Nucleus accumbens (tissue), 56 donors: ENCODE data around the gene KCNMB1.

Experiments
- DNase-seq, 56 donors: peaks; one replicate each; lab custom pipeline; 2025; lab: John Stamatoyannopoulos, UW

KCNMB1 gene

DNA sequence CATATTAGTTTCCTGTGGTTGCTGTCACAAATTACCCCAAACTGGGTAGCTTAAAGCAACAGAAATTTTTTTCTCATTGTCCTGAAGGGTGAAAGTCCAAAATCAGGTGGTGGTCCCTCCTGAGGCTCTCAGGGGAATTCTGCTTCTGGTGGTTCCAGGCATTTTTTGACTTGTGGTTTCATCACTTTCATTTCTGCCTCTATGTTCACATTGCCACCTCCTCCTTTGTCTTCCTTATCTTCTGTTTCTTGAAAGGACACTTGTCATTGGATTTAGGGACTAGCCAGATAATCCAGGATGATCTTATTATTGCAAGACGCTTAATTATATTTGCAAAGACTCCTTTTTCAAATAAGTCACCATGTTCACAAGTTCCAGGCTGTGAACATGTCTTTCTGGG lies 43.2 kb downstream of the KCNMB1 start:
- no peak for DNase-seq

DNA sequence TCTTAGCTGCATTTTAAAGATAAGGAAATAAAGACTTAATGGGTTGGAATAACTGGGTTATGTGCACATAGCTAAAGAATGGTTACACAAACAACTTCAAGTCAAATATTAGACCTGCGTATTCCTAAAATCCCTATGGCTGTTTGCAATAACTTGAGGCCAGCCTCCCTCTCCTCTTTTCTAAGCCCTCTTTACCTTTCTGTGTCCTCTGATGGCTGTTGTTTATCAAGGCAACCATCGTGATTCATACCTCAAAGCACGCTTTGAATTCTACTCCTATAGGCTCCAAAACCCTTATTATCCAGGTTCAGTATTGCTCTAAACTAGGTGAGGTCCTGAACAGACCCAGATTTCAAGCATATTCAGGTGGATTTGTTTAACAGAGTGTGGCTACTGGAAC lies 46.0 kb downstream of the KCNMB1 start:
- no peak for DNase-seq

DNA sequence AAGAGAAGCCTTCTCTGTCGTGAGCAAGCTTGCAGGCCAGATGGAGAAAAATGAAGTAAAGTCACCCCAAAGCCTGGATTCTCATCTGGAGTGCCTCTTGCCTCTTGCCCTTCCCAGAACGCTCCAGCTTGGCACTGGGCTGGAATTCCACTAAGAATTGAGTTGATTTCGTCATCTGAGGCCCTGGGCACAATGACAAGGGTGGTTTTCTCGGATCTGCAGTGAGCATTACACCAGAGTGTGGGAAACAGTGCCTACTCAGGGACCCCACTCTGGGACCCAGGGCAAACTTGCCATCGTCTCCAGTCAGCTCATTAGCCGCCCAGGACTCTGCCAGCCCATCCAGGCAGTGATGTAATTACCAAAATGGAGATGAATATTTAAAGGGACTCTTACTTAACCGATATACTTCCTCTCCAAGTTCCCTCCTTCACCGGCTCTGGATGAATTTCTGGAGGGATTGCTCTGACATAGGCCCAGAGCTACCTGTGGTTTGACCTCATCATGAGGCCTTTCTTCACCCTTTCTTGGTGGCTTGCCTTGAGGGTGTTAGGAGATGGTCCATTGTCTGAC lies 46.9 kb downstream of the KCNMB1 start:
- no peak for DNase-seq

DNA sequence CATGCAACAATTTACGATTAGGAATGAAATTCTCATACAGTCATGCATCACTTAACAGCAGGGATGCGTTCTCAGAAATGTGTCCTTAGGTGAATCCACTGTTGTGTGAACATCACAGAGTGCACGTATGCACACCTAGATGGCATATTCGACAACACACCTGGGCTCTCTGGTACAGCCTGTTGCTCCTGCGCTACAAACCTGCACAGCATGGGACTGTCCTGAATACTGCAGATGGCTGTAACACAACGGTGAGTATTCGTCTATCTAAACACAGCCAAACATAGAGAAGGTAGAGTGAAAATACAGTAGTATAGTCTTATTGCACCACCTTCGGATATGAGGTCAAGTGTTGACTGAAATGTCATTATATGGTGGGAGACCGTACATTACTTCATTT lies 47.6 kb downstream of the KCNMB1 start:
- DNase-seq: no peak

DNA sequence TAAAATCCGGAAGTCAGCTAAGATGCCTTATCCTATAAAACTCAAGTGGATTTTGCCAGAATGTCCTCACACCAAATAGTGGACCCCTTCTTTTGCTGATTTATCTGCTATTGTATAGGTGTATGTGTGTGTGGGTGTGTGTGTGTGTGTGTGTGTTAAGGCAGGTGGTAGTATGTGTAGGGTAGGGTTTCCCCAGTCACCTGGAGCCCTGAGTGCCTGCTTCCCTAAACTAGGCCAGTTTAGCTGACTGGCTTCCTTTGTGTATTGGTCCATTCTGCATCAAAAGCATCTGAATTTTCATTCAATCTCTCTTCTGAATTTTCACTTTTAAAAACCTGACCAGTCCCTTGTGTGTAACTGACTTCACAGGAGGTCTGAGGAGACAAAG lies 49.4 kb downstream of the KCNMB1 start:
- DNase-seq: no peak

DNA sequence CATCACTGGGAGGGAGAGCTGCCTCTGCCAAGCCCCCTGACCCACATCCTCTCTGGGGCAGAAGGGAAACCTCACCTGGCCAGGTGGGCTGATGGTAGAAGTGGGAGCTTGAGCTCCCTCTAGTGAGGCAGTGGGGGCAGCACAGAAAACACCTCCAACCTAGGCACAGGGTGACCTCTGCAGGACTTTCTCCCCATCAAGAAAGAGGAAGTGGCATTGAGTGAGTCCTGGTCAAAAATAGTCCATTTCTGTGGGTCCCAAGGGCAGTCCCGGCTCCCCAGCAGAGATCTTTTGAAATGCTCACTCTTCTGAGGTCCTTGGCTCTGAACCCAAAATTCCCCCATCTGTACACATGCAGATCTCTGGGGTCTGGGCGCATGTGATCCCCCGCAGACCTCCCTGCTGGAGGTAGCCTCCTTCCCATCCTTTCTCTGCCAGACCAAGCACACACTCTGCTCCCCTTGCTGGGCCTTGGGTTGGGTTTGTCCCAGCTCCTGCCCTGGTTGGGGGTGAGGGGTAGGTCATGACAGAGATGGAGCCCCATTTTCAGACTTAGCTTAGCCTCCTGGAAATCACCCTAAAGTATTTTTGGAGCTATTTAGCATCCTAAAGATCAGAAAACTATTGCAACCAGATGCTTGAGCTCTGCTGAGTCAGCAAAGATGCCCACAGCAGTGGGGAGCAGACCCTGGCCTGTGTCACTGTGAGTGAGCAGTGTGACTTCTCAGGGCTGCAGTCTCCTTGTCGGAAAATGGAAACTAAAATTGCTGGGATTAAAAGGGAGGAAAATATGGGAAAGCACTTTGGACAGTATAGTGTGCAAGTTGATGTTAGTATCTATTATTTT lies 50.0 kb downstream of the KCNMB1 start:
- no peak for DNase-seq

DNA sequence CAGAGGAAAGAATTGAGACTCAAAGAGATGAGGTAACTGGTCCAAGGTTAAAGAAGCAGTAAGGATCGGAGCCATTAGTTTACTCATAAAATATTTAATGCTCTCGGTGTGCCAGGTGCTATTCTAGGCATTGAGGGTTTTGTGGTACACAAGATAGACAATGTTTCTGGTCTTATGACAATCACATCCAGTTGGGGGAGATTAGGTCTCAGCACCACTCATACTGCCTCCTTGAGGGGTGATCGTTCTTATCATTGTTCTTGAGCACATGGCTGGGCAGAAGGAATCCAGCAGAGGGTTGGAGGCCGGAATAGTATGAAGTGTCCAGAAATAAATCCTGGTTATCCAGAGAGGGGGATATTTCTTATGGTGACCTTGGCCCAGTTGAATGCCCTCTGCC lies 50.9 kb downstream of the KCNMB1 start:
- DNase-seq: no peak

DNA sequence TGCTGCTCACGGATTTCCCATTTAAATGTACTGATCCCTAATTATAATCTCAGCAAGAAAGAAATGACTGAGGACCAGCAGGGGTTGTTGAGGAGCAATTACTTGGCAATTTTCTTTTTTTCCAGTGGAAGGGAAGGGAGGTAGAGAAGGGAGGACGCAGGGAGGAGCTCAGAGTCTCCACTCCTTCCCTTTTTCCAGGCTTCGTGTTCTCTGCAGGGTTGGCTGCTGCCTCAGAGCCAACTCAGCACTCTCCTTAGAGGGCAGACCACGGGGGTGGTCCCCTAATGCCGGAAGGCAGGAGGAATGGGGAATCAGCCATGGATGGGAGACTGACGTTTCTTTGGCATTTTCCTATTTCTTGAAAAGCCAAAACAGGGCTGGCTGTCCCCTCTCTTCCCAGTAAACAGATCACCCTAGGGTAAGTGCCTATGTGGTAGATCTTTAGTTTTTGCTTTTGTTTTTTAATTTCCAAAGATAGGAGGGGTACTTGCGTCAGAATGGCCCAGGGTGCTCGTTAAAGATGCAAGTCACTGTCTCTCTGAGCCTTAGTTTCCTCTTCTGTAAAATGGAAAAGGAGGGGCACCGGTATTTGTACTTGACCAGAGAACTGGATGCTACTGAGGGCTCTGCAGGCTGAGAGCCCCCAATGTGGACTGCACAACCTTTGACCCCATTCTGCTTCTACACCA lies 52.0 kb downstream of the KCNMB1 start:
- DNase-seq: no peak

DNA sequence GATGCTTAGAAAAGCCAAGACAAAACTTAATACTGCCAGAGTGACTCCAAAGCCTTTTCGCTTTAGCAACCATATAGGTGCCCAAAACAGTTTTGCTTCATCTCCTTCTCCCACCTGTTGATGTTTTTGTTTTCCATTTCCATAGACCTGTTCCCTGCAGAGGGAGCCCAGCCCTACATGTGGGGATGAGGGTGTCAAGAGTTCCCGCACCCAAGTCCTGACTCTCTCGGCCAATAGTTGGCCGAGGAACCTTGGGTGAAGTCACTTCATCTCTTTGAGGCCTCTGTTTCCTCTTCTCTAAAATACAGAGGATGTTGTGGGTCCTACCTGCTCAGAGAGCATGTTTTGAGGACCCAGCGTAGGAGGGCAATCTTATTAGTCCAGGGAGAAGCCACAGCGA lies 53.1 kb downstream of the KCNMB1 start:
- DNase-seq: no peak

DNA sequence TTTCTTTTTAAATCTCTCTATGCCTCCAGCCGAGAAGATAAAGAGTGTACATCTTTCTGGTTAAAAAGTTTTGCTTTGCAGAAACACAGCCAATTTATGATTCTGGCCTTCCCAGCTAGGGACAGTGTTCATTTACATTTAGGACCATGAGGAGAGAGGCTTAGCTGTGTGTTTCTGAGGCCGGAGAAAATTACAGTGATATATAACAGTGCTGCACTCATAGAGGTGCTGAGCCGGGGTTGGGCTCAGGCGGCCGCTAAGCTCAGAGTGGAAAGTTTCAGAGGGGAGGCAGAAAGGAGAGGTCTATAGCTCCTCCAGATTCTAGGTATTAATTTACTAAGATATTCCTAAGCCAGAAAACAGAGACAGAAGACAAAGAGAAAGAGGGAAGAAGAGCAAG lies 54.5 kb downstream of the KCNMB1 start:
- no peak for DNase-seq

DNA sequence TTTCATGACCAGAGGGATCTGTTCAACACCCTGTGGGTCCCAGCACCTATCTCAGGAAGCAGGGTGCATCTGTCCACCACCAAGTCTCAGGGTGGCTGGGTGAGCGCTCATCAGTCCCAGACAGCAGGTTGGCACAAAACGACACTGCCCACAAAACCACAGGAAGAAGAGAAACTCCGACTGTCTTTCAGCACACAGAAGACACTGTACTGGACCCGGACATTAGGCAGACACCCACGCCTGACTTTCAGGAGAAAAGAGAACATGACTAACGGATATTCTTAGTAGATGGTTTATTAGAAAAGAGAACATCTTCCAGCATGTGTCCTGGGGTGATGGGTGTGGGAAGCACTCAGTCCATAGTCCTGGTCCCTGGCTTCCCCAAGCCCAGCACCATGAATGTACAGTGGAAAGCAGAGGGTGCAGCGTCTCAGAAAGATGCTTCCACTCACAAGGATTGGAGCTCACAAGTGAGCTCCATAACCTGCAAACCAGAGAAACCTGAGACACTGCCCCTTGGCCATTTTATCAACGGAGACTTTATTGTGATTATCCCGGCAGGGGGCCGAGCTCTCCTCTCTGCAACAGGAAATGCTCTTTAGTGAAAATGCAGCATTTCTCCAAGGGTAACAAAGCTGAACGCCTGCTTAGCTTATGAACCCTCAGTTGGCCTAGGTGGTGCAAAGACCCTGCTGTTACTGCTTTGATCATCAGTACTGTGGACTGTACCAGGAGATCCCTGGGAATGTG lies 55.8 kb downstream of the KCNMB1 start:
- DNase-seq: peak in 5 of 56 donors; percentile 9 to 37 (median 14)

DNA sequence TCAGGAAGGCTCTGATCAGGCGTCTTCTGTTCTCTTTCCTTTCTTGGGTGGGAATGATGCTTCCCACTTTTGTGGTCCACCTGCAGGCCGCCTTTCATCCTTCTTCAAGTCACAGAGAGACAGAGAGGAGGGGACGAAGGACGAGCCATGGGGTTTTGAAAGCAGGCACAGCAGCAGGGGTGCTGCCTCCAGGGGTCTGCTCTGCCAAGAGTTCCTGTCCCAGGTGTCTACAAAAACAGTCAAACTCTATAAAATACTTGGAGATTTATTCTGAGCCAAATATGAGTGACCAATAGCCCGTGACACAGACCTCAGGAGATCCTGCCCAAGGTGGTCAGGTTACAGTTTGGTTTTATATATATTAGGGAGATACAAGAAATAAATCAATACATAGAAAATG lies 57.1 kb downstream of the KCNMB1 start:
- no peak for DNase-seq

DNA sequence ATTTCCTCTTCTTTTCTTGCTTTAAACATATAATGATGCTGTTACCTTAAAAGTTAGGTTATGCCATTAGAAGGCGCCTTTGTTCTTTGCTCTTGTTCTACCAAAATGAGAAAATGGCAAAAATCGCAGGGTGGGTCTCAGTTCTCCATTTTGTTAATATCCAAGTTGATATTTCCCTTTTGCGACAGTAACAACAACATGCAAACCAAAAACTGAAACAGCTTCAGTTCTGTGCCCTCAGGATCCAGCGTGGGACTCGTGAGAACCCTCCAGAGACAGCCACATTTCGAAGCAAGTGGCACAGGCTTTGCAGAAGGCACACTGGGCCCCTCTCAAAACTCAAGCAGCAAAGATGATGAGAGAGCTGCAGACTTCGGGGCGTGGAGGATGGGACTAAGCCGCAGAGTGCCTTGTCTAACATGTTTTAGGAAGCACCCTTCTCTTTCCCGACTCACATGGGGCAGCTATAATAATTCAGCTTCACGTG lies 58.6 kb downstream of the KCNMB1 start:
- no peak for DNase-seq

DNA sequence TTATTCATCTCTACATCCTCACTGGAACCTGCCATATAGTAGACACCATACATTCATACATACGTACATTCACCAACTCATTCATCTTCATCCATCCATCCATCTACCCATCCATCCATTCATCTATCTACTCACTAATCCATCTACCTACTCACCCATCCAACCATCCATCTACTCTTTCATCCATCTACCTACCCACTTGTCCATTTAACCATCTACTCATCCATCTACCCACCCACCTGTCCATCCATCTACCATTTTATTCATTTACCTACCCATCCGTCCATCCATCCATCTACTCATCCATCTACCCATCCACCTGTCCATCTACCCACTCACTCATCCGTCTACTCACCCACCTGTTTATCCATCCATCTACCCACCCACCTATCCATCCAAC lies 59.6 kb downstream of the KCNMB1 start:
- DNase-seq: no peak

DNA sequence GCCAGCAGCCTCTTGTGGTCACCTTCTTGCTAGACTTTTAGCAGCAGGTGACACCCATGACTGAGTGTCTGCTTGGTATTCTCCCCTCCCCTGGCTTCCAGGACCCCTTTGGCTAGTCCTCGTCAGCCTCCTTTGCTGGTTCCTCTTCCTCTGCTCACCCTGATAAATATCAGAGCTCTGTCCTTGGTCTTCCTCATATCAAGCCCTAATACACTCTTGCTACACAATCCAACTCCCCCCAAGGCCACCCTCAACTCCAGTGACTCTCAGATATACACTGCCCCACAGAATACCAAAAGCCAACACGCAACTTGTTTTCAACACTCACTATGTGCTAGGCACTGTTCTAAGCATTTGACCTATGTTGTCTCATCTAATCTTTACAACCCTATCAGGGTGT lies 61.3 kb downstream of the KCNMB1 start:
- no peak for DNase-seq

DNA sequence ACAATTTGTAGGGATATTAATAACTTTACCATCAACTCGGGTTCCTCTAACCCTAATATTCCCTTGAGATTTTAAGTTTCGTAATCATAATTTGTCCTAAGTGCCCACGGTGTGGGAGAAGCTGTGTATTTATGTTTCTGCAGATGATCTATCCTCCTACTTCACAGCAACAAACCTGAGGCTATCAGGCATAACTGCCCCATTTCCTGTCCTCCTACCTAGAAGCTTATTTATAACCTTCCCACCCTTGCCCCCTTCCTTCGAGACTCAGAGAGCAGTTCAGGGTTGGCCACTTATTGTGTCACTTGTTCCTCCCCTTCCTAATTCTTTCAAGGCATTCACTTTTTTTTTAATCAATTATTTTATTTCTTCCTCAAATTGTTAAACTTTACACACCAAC lies 62.0 kb downstream of the KCNMB1 start:
- no peak for DNase-seq
